HCT116 (cell line): Measurements from ENCODE around the gene HSPA1A. TPM values are rescaled to one million over a fixed set of nuclear protein-coding genes. Genes with fewer than 3 reads are reported as not detected.

Experiments
- ATAC-seq: fragments of 200-7000 bp; cut with Tn5 transposase; 2 replicates; pipeline ENCODE4 v1.9.1; 2020; ENCODE audit warnings: mild to moderate bottlenecking, moderate library complexity
- BruUV-seq: library from RNA; stranded (reverse); fragments of 400-500 nt; replicated peaks from 2 replicates; lab custom pipeline; 2021; lab: Mats Ljungman, UMichigan
- CTCF ChIA-PET: fragments of 300-600 bp; sonication (Branson Sonifier 250); formaldehyde crosslinking; loops from one replicate; lab custom pipeline; 2021; ENCODE audit warnings: antibody characterized with exemption; lab: Charles Lee
- POLR2A ChIA-PET: fragments of 300-600, 350-600 bp; sonication (Branson Sonifier 250); formaldehyde crosslinking; loops from one replicate; lab custom pipeline; 2021; ENCODE audit warnings: antibody characterized with exemption; lab: Charles Lee
- RAD21 ChIA-PET, 2 experiments: fragments of 300-600 bp; sonication (Branson Sonifier 250); formaldehyde crosslinking; loops; one replicate each; lab custom pipeline; 2023; ENCODE audit warnings: low total read pairs in 2 of 2; ENCODE audit not compliant: uncharacterized antibody in 2 of 2, unreplicated experiment in 2 of 2, low non-redundant PET in 1 of 2; lab: Charles Lee
- DNase-seq: peaks from one replicate; pipeline ENCODE4 v3.0.0-alpha.2; 2010; ENCODE audit warnings: low read depth, low spot score
- H2AFZ ChIP-seq: fragments of 200-600 bp; shearing (Covaris generic), sonication (generic); 2 replicates; pipeline ENCODE4 v1.6.1; 2017; ENCODE audit warnings: low read depth, mixed run types, mixed read lengths, antibody characterized with exemption, low read length; ENCODE audit not compliant: poor library complexity, severe bottlenecking
- H3K27ac ChIP-seq: 2 replicates; pipeline ENCODE4 v1.5.1; 2012; ENCODE audit warnings: low read depth, low read length
- H3K27me3 ChIP-seq: fragments of 200-600 bp; sonication (generic); 2 replicates; pipeline ENCODE4 v1.6.1; 2016; ENCODE audit warnings: mixed run types, low read length, mixed read lengths; ENCODE audit not compliant: insufficient read depth
- H3K36me3 ChIP-seq, 2 experiments: fragments of 200-500 bp in 1 of 2; fragments of 200-600 bp in 1 of 2; sonication (Bioruptor generic) in 1 of 2; sonication (generic) in 1 of 2; 2 replicates each; pipeline versions ENCODE4 v1.5.1 to v1.6.1; 2014 to 2016; ENCODE audit warnings: low read length in 2 of 2, inconsistent platforms in 1 of 2, mixed read lengths in 1 of 2, mixed run types in 1 of 2; ENCODE audit not compliant: insufficient read depth in 2 of 2, control insufficient read depth in 1 of 2
- H3K4me1 ChIP-seq, 2 experiments: fragments of 200-600 bp in 1 of 2; sonication (generic) in 1 of 2; 2 replicates each; pipeline versions ENCODE4 v1.5.1 to v1.6.1; 2012 to 2017; ENCODE audit warnings: low read length in 2 of 2, inconsistent platforms in 1 of 2, mild to moderate bottlenecking in 1 of 2, mixed read lengths in 1 of 2, mixed run types in 1 of 2, moderate library complexity in 1 of 2; ENCODE audit not compliant: insufficient read depth in 2 of 2, control insufficient read depth in 1 of 2
- H3K4me2 ChIP-seq: fragments of 200-600 bp; sonication (generic); 2 replicates; pipeline ENCODE4 v1.6.1; 2017; ENCODE audit warnings: mixed run types, low read length, mixed read lengths
- H3K4me3 ChIP-seq, 2 experiments: fragments of 200-600 bp in 1 of 2; sonication (generic) in 1 of 2; replicated peaks in 1 of 2; 2 replicates each; pipeline ENCODE4 v1.5.1; 2011 to 2016; ENCODE audit warnings: low read length in 2 of 2, control low read depth in 1 of 2, low read depth in 1 of 2, mild to moderate bottlenecking in 1 of 2, mixed read lengths in 1 of 2, mixed run types in 1 of 2
- H3K79me2 ChIP-seq: fragments of 200-600 bp; sonication (generic); 2 replicates; pipeline ENCODE4 v1.6.1; 2017; ENCODE audit warnings: mild to moderate bottlenecking, mixed run types, low read length, moderate library complexity, mixed read lengths; ENCODE audit not compliant: insufficient read depth
- H3K9ac ChIP-seq: fragments of 200-600 bp; sonication (generic); 2 replicates; pipeline ENCODE4 v1.6.1; 2016; ENCODE audit warnings: low read length, mixed read lengths
- H3K9me2 ChIP-seq: fragments of 200-600 bp; sonication (generic), shearing (Covaris generic); 2 replicates; pipeline ENCODE4 v1.6.1; 2017; ENCODE audit warnings: mixed run types, mild to moderate bottlenecking, moderate library complexity; ENCODE audit not compliant: insufficient read depth
- H3K9me3 ChIP-seq, 2 experiments: fragments of 200-500 bp in 1 of 2; fragments of 200-600 bp in 1 of 2; sonication (Bioruptor generic) in 1 of 2; sonication (generic) in 1 of 2; 2 replicates each; pipeline ENCODE4 v1.6.1; 2014 to 2017; ENCODE audit warnings: low read length in 2 of 2, mixed read lengths in 2 of 2, inconsistent platforms in 1 of 2, low read depth in 1 of 2, mild to moderate bottlenecking in 1 of 2, mixed run types in 1 of 2, moderate library complexity in 1 of 2; ENCODE audit not compliant: control insufficient read depth in 1 of 2, insufficient read depth in 1 of 2
- H4K20me1 ChIP-seq: fragments of 200-600 bp; sonication (generic), shearing (Covaris generic); 2 replicates; pipeline ENCODE4 v1.6.1; 2017; ENCODE audit warnings: mixed run types, mild to moderate bottlenecking, moderate library complexity; ENCODE audit not compliant: insufficient read depth
- ATF3 ChIP-seq: IDR thresholded peaks from 2 replicates; pipeline ENCODE4 v1.6.1; 2012
- CBX3 ChIP-seq: IDR thresholded peaks from 2 replicates; pipeline ENCODE4 v1.6.1; 2012; ENCODE audit warnings: low read depth
- EGR1 ChIP-seq: IDR thresholded peaks from 2 replicates; pipeline ENCODE4 v1.6.1; 2012; ENCODE audit warnings: low read depth
- ELF1 ChIP-seq: IDR thresholded peaks from 2 replicates; pipeline ENCODE4 v1.6.1; 2012; ENCODE audit warnings: low read depth, borderline replicate concordance
- FOSL1 ChIP-seq: IDR thresholded peaks from 2 replicates; pipeline ENCODE4 v1.6.1; 2012; ENCODE audit warnings: low read depth
- POLR2A ChIP-seq: IDR thresholded peaks from 2 replicates; pipeline ENCODE4 v1.7.0; 2011; ENCODE audit warnings: borderline replicate concordance; ENCODE audit not compliant: insufficient read depth, insufficient read length; ENCODE audit errors: extremely low read depth
- SP1 ChIP-seq: IDR thresholded peaks from 2 replicates; pipeline ENCODE4 v1.6.1; 2012; ENCODE audit warnings: low read depth
- SRF ChIP-seq: IDR thresholded peaks from 2 replicates; pipeline ENCODE4 v1.6.1; 2012; ENCODE audit warnings: low read depth
- TCF7L2 ChIP-seq: IDR thresholded peaks from 2 replicates; pipeline ENCODE4 v1.7.0; 2011; ENCODE audit warnings: borderline replicate concordance, inconsistent platforms; ENCODE audit not compliant: insufficient read depth, insufficient read length; ENCODE audit errors: extremely low read depth
- YY1 ChIP-seq: IDR thresholded peaks from 2 replicates; pipeline ENCODE4 v1.6.1; 2011; ENCODE audit warnings: low read length, low read depth, moderate library complexity, mild to moderate bottlenecking; ENCODE audit not compliant: insufficient replicate concordance; ENCODE audit errors: extremely low read depth
- ZFX ChIP-seq: fragments of 450-650 bp; IDR thresholded peaks from 2 replicates; pipeline ENCODE4 v1.6.1; 2017
- intact Hi-C: fragments of 100-400 bp; cut with micrococcal nuclease; formaldehyde crosslinking; loops from 2 replicates; pipeline ENCODE4 v1.10.0; 2022
- total RNA-seq: library from RNA; stranded (reverse); gene quantifications from one replicate; pipeline ENCODE4 v1.2.1, GENCODE V29; 2021; ENCODE audit not compliant: unreplicated experiment
- TF ChIP-seq, protein P1 (sequence below): IDR thresholded peaks from 2 replicates; pipeline ENCODE4 v1.6.1; 2012
- TF ChIP-seq, protein P2 (sequence below), 3 experiments: fragments of 200-600 bp in 1 of 3; sonication (generic) in 1 of 3; IDR thresholded peaks in 2 of 3; conservative IDR thresholded peaks in 1 of 3; 2 replicates each; pipeline ENCODE4 v1.5.1; 2012 to 2017; ENCODE audit warnings: low read depth in 2 of 3, low read length in 2 of 3, antibody characterized with exemption in 1 of 3, borderline replicate concordance in 1 of 3, control low read depth in 1 of 3, mild to moderate bottlenecking in 1 of 3, mixed read lengths in 1 of 3, mixed run types in 1 of 3, moderate library complexity in 1 of 3; ENCODE audit not compliant: insufficient read depth in 1 of 3

The HSPA1A gene
- total RNA-seq, 1 experiment from 2014 or later = 5.0 TPM

GRCh38 chr6:31767096-31767645 is 48.2 kb upstream of the HSPA1A start:
- no peak overlapping the region for H3K9ac ChIP-seq
- intact Hi-C loops = no loop called here
- no peak for ATAC-seq
- no peak overlapping the region for H3K27ac ChIP-seq
- H3K9me2 ChIP-seq = no peaks in the 10 kb centered on the region
- H4K20me1 ChIP-seq = no peaks in the 10 kb centered on the region
- no peaks in the 10 kb centered on the region for H3K27me3 ChIP-seq
- CTCF ChIA-PET = no interaction called here
- no peaks in the 10 kb centered on the region for H3K9me3 ChIP-seq
- peaks cover 14 to 38% of the 10 kb centered on the region in 2 experiments; a peak in 3 of 4 replicates for H3K4me1 ChIP-seq
- no peak for DNase-seq
- no peak overlapping the region for H3K4me3 ChIP-seq
- RAD21 ChIA-PET = no interaction called here
- POLR2A ChIA-PET = no interaction called here
- no peaks in the 10 kb centered on the region for H3K36me3 ChIP-seq
- no TSS peak for BruUV-seq
- TF ChIP-seq ZFX = no peak
- TF ChIP-seq YY1 = no peak
- no peak for TF ChIP-seq FOSL1
- TF ChIP-seq CBX3 = no peak
- no peak overlapping the region for H3K4me2 ChIP-seq
- no peaks in the 10 kb centered on the region for H3K79me2 ChIP-seq
- no peak overlapping the region for H2AFZ ChIP-seq

- H3K79me2 ChIP-seq = no peaks in the 10 kb centered on the region
- no peaks in the 10 kb centered on the region for H3K27me3 ChIP-seq
- H3K4me3 ChIP-seq = no peak overlapping the region
- no TSS peak for BruUV-seq
- DNase-seq = no peak
- ChIA-PET CTCF (interaction anchor here (0.9 to 2.2 kb wide), 6 partner anchors 29 to 65 kb away, joined by 3 to 25 read pairs (median 11); partner anchors contain the start of genes ABHD16A, DDAH2, HSPA1B and LSM2), POLR2A (interaction anchor here (0.9 to 2.1 kb wide), 2 partner anchors 53 to 59 kb away, joined by 3 to 18 read pairs; partner anchors contain the start of genes HSPA1B and LY6G6D), RAD21 (interaction anchor here in 1 of 2 experiments (0.5 kb wide), 1 partner anchor 62 kb away, joined by 3 read pairs; no protein-coding TSS in a partner anchor)
- no peak overlapping the region for H3K9ac ChIP-seq
- H3K4me1 ChIP-seq = peaks cover 14 to 38% of the 10 kb centered on the region in 2 experiments; a peak in 3 of 4 replicates
- H3K27ac ChIP-seq = no peak overlapping the region
- no peaks in the 10 kb centered on the region for H3K36me3 ChIP-seq
- H4K20me1 ChIP-seq = no peaks in the 10 kb centered on the region
- intact Hi-C loops = loop anchor here (1.0 kb wide), 1 partner anchor 88 kb away; no protein-coding TSS in a partner anchor
- no peak for ATAC-seq
- no peaks in the 10 kb centered on the region for H3K9me3 ChIP-seq
- H3K4me2 ChIP-seq = no peak overlapping the region
- no peaks in the 10 kb centered on the region for H3K9me2 ChIP-seq
- H2AFZ ChIP-seq = no peak overlapping the region
- TF ChIP-seq ATF3 (no peak), ELF1 (no peak), TCF7L2 (no peak), EGR1 (no peak), YY1 (no peak), POLR2A (no peak), SP1 (no peak), SRF (no peak)
- TF ChIP-seq, protein P1, sequence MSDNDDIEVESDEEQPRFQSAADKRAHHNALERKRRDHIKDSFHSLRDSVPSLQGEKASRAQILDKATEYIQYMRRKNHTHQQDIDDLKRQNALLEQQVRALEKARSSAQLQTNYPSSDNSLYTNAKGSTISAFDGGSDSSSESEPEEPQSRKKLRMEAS = no peak
- TF ChIP-seq, protein P2, sequence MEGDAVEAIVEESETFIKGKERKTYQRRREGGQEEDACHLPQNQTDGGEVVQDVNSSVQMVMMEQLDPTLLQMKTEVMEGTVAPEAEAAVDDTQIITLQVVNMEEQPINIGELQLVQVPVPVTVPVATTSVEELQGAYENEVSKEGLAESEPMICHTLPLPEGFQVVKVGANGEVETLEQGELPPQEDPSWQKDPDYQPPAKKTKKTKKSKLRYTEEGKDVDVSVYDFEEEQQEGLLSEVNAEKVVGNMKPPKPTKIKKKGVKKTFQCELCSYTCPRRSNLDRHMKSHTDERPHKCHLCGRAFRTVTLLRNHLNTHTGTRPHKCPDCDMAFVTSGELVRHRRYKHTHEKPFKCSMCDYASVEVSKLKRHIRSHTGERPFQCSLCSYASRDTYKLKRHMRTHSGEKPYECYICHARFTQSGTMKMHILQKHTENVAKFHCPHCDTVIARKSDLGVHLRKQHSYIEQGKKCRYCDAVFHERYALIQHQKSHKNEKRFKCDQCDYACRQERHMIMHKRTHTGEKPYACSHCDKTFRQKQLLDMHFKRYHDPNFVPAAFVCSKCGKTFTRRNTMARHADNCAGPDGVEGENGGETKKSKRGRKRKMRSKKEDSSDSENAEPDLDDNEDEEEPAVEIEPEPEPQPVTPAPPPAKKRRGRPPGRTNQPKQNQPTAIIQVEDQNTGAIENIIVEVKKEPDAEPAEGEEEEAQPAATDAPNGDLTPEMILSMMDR (IDR thresholded peaks at IDR 0.05 in 2 of 3, conservative IDR thresholded peaks at IDR 0.05 in 1 of 3; ENCODE audit: borderline replicate concordance in 1 of 3, insufficient read depth in 1 of 3, low read depth in 2 of 3, low read length in 2 of 3) = no peak
Observed at GRCh38 chr6:31768363-31769257, 46.7 kb upstream of the HSPA1A start.
